Activated naive CD8-positive, alpha-beta T cell treated with anti-CD3 and anti-CD28 coated beads, Interleukin-2, amount 50 U/mL, for 16 hours (primary cell): Measurements from ENCODE around the gene PRSS37.
"Not testable (repeated sequence)": the region's sequence is repeated elsewhere in the genome, so short reads cannot be mapped to it uniquely, and the experiment has no call there.

Source experiments
- DNase-seq: peaks from one replicate; pipeline ENCODE4 v3.0.0-alpha.2; 2020; ENCODE audit warnings: low read depth, low spot score

Gene PRSS37

GRCh38 chr7:141841385-141841784 is at the start of gene PRSS37:
Gene PRSS37 (minus strand): TSS chr7:141841485. CDS start chr7:141841049, 436 bp downstream.
- DNase-seq = no peak

- DNase-seq = no peak
Observed at GRCh38 chr7:141889321-141889720, 48.0 kb upstream of the PRSS37 start.

GRCh38 chr7:141884539-141885225 is 43.4 kb upstream of the PRSS37 start:
- DNase-seq = no peak

GRCh38 chr7:141880960-141881359 is 39.7 kb upstream of the PRSS37 start:
- no peak for DNase-seq

- no peak for DNase-seq
Observed at GRCh38 chr7:141877365-141877764, 36.1 kb upstream of the PRSS37 start.

- DNase-seq = no peak
Observed at GRCh38 chr7:141876371-141876770, 35.1 kb upstream of the PRSS37 start.

- no peak for DNase-seq
Observed at GRCh38 chr7:141875453-141875852, 34.2 kb upstream of the PRSS37 start.

GRCh38 chr7:141874787-141875186 is 33.5 kb upstream of the PRSS37 start:
- DNase-seq = no peak

- no peak for DNase-seq
Observed at GRCh38 chr7:141872931-141873330, 31.6 kb upstream of the PRSS37 start.

- DNase-seq = no peak
Observed at GRCh38 chr7:141866974-141867373, 25.7 kb upstream of the PRSS37 start.

GRCh38 chr7:141864765-141865447 is 23.6 kb upstream of the PRSS37 start:
- no peak for DNase-seq

- no peak for DNase-seq
Observed at GRCh38 chr7:141860207-141860606, 18.9 kb upstream of the PRSS37 start.

- DNase-seq = no peak
Observed at GRCh38 chr7:141847996-141848395, 6.7 kb upstream of the PRSS37 start.

GRCh38 chr7:141844256-141844655 is 3.0 kb upstream of the PRSS37 start:
- no peak for DNase-seq

- no peak for DNase-seq
Observed at GRCh38 chr7:141842904-141843303, 1.6 kb upstream of the PRSS37 start.

- DNase-seq = no peak
Observed at GRCh38 chr7:141840708-141841107, 577 bp downstream of the PRSS37 start.

GRCh38 chr7:141839256-141839655 is 2.0 kb downstream of the PRSS37 start:
- DNase-seq = no peak

- no peak for DNase-seq
Observed at GRCh38 chr7:141838581-141838980, 2.7 kb downstream of the PRSS37 start.

- no peak for DNase-seq
Observed at GRCh38 chr7:141837683-141838082, 3.6 kb downstream of the PRSS37 start.

- DNase-seq = not testable (repeated sequence)
Observed at GRCh38 chr7:141822432-141822831, 18.9 kb downstream of the PRSS37 start.

- DNase-seq = no peak
Observed at GRCh38 chr7:141820067-141820466, 21.2 kb downstream of the PRSS37 start.

- DNase-seq = no peak
Observed at GRCh38 chr7:141792526-141792925, 48.8 kb downstream of the PRSS37 start.

- DNase-seq = no peak
Observed at GRCh38 chr7:141789917-141790316, 51.4 kb downstream of the PRSS37 start, which contains the start of gene TAS2R5. Gene TAS2R5 (plus strand): TSS chr7:141790217. CDS start chr7:141790362, 145 bp downstream.
